ENCODE results near the gene FAM83F.

The FAM83F gene

DNA sequence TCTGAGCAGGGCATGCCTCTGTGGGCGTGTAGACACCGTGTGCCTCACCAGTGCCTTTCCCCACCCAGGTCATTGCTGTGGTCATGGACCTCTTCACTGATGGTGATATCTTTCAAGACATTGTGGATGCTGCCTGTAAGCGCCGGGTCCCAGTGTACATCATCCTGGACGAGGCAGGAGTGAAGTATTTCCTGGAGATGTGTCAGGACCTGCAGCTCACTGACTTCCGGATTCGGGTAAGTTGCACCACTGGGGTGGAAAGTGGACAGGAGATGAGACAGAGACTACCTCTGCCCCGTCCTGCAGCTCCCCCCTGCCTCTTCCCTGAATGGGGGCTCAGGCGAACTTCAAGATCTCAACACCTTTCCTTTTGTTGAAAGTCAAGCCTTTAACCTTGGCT lies 24.3 kb downstream of the FAM83F start:
- Histone ChIP-seq H3K79me2 (ENCODE audit: insufficient read depth, low read length) (no peaks in the 10 kb centered on the region), H3F3A (ENCODE audit: insufficient read depth) (no peaks in the 10 kb centered on the region), H3K27me3 (ENCODE audit: low read length) (no peaks in the 10 kb centered on the region), H3K9me3 (ENCODE audit: insufficient read depth, low read length) (no peaks in the 10 kb centered on the region), H3K9me2 (replicated peaks; ENCODE audit: insufficient read depth, low read length) (no peaks in the 10 kb centered on the region), H2AFZ (ENCODE audit: low read depth, low read length, severe bottlenecking) (no peak overlapping the region), H4K20me1 (ENCODE audit: low read depth, low read length) (no peaks in the 10 kb centered on the region), H3K4me3 (ENCODE audit: insufficient read depth, low read length, poor library complexity, severe bottlenecking) (no peak overlapping the region), H3K4me2 (ENCODE audit: low read depth, low read length, poor library complexity, severe bottlenecking) (no peak overlapping the region), H3K36me3 (ENCODE audit: low read length) (no peaks in the 10 kb centered on the region), H3K27ac (ENCODE audit: low read depth, low read length) (no peak overlapping the region), H3K9ac (ENCODE audit: low read length) (no peak overlapping the region)
- TF ChIP-seq EZH2phosphoT487 (conservative IDR thresholded peaks at IDR 0.05; ENCODE audit: low read length), result no peak
- TF ChIP-seq, protein P1, sequence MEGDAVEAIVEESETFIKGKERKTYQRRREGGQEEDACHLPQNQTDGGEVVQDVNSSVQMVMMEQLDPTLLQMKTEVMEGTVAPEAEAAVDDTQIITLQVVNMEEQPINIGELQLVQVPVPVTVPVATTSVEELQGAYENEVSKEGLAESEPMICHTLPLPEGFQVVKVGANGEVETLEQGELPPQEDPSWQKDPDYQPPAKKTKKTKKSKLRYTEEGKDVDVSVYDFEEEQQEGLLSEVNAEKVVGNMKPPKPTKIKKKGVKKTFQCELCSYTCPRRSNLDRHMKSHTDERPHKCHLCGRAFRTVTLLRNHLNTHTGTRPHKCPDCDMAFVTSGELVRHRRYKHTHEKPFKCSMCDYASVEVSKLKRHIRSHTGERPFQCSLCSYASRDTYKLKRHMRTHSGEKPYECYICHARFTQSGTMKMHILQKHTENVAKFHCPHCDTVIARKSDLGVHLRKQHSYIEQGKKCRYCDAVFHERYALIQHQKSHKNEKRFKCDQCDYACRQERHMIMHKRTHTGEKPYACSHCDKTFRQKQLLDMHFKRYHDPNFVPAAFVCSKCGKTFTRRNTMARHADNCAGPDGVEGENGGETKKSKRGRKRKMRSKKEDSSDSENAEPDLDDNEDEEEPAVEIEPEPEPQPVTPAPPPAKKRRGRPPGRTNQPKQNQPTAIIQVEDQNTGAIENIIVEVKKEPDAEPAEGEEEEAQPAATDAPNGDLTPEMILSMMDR (IDR thresholded peaks at IDR 0.05; ENCODE audit: insufficient read depth, low read length, poor library complexity, severe bottlenecking), result no peak

DNA sequence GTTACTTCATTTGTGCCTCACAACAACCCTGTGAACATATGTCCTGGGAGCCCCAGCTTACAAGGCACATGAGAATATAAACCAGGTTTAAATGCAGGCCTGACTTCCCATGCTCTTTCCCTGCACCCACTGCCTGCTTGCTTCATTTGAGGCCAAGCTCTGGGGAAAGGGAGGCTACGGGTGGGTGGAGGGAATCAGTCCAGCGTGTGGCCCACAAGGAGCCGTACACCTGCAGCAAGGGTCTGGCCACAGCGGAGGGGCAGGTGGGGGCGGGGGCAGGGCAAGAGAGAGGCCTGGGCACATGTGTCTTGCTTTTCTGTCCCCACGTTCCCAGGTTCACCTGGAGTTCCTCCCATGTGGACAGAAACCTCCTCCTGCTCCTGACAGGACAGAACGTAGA lies 26.2 kb downstream of the FAM83F start:
- Histone ChIP-seq H3K27me3 (ENCODE audit: low read length) (no peaks in the 10 kb centered on the region), H3K4me2 (ENCODE audit: low read depth, low read length, poor library complexity, severe bottlenecking) (no peak overlapping the region), H3K9ac (ENCODE audit: low read length) (no peak overlapping the region), H2AFZ (ENCODE audit: low read depth, low read length, severe bottlenecking) (no peak overlapping the region), H3F3A (ENCODE audit: insufficient read depth) (no peaks in the 10 kb centered on the region), H3K9me2 (replicated peaks; ENCODE audit: insufficient read depth, low read length) (no peaks in the 10 kb centered on the region), H3K4me3 (ENCODE audit: insufficient read depth, low read length, poor library complexity, severe bottlenecking) (no peak overlapping the region), H3K27ac (ENCODE audit: low read depth, low read length) (no peak overlapping the region), H3K79me2 (ENCODE audit: insufficient read depth, low read length) (no peaks in the 10 kb centered on the region), H3K9me3 (ENCODE audit: insufficient read depth, low read length) (no peaks in the 10 kb centered on the region), H4K20me1 (ENCODE audit: low read depth, low read length) (no peaks in the 10 kb centered on the region), H3K36me3 (ENCODE audit: low read length) (no peaks in the 10 kb centered on the region)
- TF ChIP-seq EZH2phosphoT487 (conservative IDR thresholded peaks at IDR 0.05; ENCODE audit: low read length), result no peak
- TF ChIP-seq, protein P1 (IDR thresholded peaks at IDR 0.05; ENCODE audit: insufficient read depth, low read length, poor library complexity, severe bottlenecking), result no peak

DNA sequence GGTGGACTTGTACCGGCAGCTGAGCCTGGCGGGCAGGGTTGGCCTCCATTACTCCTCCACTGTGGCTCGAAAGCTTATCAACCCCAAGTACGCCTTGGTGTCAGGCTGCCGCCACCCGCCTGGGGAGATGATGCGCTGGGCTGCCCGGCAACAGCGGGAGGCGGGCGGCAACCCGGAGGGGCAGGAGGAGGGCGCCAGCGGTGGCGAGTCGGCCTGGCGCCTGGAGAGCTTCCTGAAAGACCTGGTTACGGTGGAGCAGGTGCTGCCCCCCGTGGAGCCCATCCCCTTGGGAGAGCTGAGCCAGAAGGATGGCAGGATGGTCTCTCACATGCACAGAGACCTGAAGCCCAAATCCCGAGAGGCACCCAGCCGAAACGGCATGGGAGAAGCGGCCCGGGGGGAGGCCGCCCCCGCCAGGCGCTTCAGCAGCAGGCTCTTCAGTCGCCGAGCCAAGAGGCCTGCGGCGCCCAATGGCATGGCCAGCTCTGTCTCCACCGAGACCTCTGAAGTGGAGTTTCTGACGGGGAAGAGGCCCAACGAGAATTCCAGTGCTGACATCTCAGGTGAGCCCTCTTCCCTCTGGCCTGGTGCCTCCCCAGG lies 26.7 kb downstream of the FAM83F start:
- Histone ChIP-seq H3K27me3 (ENCODE audit: low read length) (no peaks in the 10 kb centered on the region), H3K9me2 (replicated peaks; ENCODE audit: insufficient read depth, low read length) (no peaks in the 10 kb centered on the region), H4K20me1 (ENCODE audit: low read depth, low read length) (no peaks in the 10 kb centered on the region), H3K79me2 (ENCODE audit: insufficient read depth, low read length) (no peaks in the 10 kb centered on the region), H2AFZ (ENCODE audit: low read depth, low read length, severe bottlenecking) (no peak overlapping the region), H3F3A (ENCODE audit: insufficient read depth) (no peaks in the 10 kb centered on the region), H3K9me3 (ENCODE audit: insufficient read depth, low read length) (no peaks in the 10 kb centered on the region), H3K9ac (ENCODE audit: low read length) (no peak overlapping the region), H3K27ac (ENCODE audit: low read depth, low read length) (no peak overlapping the region), H3K36me3 (ENCODE audit: low read length) (no peaks in the 10 kb centered on the region), H3K4me3 (ENCODE audit: insufficient read depth, low read length, poor library complexity, severe bottlenecking) (no peak overlapping the region), H3K4me2 (ENCODE audit: low read depth, low read length, poor library complexity, severe bottlenecking) (no peak overlapping the region)
- TF ChIP-seq, protein P1 (IDR thresholded peaks at IDR 0.05; ENCODE audit: insufficient read depth, low read length, poor library complexity, severe bottlenecking), result no peak
- TF ChIP-seq EZH2phosphoT487 (conservative IDR thresholded peaks at IDR 0.05; ENCODE audit: low read length), result no peak
